ENCODE results near the gene TBL1X. TPM values are rescaled to one million over a fixed set of nuclear protein-coding genes. Genes with fewer than 3 reads are reported as not detected.

The TBL1X gene
- total RNA-seq, 1 experiment from 2014 or later = 15.0 TPM

DNA sequence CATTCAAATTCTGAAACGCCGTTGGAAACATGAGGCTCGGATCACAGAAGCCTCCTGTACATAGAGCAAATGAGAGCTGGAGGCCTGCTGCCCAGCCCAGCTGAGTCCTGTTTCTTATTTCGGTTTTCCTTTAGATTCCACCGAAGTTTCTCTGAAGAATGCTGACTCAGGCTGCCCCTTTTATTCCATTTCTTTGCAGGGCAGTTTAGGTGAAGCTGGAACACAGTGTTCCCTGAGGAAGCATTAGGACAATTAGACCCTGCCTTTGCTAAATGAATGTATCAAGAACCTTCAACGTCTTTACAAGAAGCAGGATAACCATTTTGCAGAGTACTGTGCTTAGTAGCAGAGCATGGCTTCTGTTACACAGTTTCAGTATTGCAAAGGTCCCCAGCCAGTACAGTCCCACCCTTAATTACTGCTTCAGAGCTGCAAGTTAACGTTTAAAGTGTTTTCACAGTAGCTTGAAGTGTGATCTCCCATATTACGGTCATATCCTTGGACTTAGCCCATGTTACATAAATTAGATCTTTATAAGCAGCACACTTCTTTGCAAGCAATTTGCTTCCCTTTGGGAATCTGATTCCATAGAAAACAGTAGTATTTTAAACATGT lies 117.0 kb downstream of the TBL1X start:
- Mint-ChIP-seq H3K27ac (ENCODE audit: low read depth, unreplicated experiment) (no peak overlapping the region), H3K4me1 (ENCODE audit: insufficient read depth, unreplicated experiment) (no peaks in the 10 kb centered on the region), H3K27me3 (ENCODE audit: insufficient read depth, unreplicated experiment) (peaks cover 11% of the 10 kb centered on the region), H3K36me3 (ENCODE audit: insufficient read depth, unreplicated experiment) (no peaks in the 10 kb centered on the region), H3K4me3 (ENCODE audit: unreplicated experiment) (no peak overlapping the region), H3K9me3 (ENCODE audit: unreplicated experiment) (no peaks in the 10 kb centered on the region)
- POLR2A ChIA-PET = no interaction called here
- DNase-seq (ENCODE audit: unreplicated experiment) = no peak
- CTCF ChIA-PET = interaction anchor here (0.6 to 0.9 kb wide), 2 partner anchors 141 to 226 kb away, joined by 3 read pairs; no protein-coding TSS in a partner anchor
- intact Hi-C loops (cut with micrococcal nuclease) = no loop called here
- TF ChIP-seq, protein P1, sequence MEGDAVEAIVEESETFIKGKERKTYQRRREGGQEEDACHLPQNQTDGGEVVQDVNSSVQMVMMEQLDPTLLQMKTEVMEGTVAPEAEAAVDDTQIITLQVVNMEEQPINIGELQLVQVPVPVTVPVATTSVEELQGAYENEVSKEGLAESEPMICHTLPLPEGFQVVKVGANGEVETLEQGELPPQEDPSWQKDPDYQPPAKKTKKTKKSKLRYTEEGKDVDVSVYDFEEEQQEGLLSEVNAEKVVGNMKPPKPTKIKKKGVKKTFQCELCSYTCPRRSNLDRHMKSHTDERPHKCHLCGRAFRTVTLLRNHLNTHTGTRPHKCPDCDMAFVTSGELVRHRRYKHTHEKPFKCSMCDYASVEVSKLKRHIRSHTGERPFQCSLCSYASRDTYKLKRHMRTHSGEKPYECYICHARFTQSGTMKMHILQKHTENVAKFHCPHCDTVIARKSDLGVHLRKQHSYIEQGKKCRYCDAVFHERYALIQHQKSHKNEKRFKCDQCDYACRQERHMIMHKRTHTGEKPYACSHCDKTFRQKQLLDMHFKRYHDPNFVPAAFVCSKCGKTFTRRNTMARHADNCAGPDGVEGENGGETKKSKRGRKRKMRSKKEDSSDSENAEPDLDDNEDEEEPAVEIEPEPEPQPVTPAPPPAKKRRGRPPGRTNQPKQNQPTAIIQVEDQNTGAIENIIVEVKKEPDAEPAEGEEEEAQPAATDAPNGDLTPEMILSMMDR (IDR thresholded peaks at IDR 0.05; ENCODE audit: unreplicated experiment) = no peak
- BruUV-seq (replicated peaks) = no TSS peak

DNA sequence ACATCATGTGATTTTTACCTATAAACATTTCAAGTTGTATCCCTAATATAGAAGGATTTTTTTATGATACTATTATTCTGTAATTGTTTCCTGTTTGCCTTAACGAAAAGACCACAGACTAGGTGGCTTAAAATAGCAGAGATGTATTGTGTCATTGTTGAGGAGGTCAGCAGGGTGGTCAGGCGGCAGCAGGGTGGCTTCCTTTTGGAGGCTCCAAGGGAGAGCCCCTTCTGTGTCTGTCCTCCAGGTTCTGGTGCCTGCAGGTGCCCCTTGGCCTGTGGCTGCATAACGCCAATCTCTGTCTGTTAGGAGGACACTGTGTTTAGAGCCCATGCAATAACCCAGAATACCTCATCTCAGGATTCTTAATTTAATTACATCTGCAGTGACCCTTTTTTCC lies 118.1 kb downstream of the TBL1X start:
- intact Hi-C loops (cut with micrococcal nuclease) = no loop called here
- TF ChIP-seq, protein P1 (IDR thresholded peaks at IDR 0.05; ENCODE audit: unreplicated experiment) = no peak
- no peaks in the 10 kb centered on the region for H3K4me1 Mint-ChIP-seq (ENCODE audit: insufficient read depth, unreplicated experiment)
- ChIA-PET CTCF (no interaction called here), POLR2A (no interaction called here)
- H3K36me3 Mint-ChIP-seq (ENCODE audit: insufficient read depth, unreplicated experiment) = no peaks in the 10 kb centered on the region
- peaks cover 11% of the 10 kb centered on the region for H3K27me3 Mint-ChIP-seq (ENCODE audit: insufficient read depth, unreplicated experiment)
- H3K27ac Mint-ChIP-seq (ENCODE audit: low read depth, unreplicated experiment) = no peak overlapping the region
- no peak for DNase-seq (ENCODE audit: unreplicated experiment)
- H3K4me3 Mint-ChIP-seq (ENCODE audit: unreplicated experiment) = no peak overlapping the region
- H3K9me3 Mint-ChIP-seq (ENCODE audit: unreplicated experiment) = no peaks in the 10 kb centered on the region
- no TSS peak for BruUV-seq (replicated peaks)

DNA sequence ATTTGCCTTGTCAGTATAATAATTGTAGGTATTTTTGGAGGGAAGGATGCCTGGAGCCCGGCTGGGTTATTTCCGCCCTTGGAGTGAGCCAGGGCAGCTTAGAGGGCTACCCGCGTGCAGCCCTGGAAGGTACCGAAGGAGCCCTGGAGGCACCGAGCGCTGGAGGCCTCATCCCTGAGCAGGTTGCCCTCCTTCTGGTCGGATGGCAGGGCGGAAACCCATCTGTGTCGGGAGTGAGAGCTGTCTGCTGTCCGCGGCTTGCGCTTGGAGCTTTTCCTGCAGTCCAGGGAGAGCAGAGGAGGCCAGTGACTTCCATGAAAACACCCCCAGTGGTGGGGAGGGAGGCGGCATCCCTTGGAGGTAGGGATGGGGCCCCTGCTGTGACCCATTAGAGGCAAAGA lies 122.1 kb downstream of the TBL1X start:
- DNase-seq (ENCODE audit: unreplicated experiment) = no peak
- ChIA-PET CTCF (interaction anchor here (0.6 kb wide), 1 partner anchor 122 kb away, joined by 3 read pairs; no protein-coding TSS in a partner anchor), POLR2A (no interaction called here)
- H3K9me3 Mint-ChIP-seq (ENCODE audit: unreplicated experiment) = peaks cover 4% of the 10 kb centered on the region
- H3K4me1 Mint-ChIP-seq (ENCODE audit: insufficient read depth, unreplicated experiment) = no peaks in the 10 kb centered on the region
- peaks cover 11% of the 10 kb centered on the region for H3K27me3 Mint-ChIP-seq (ENCODE audit: insufficient read depth, unreplicated experiment)
- no peak overlapping the region for H3K27ac Mint-ChIP-seq (ENCODE audit: low read depth, unreplicated experiment)
- H3K36me3 Mint-ChIP-seq (ENCODE audit: insufficient read depth, unreplicated experiment) = no peaks in the 10 kb centered on the region
- TF ChIP-seq, protein P1 (IDR thresholded peaks at IDR 0.05; ENCODE audit: unreplicated experiment) = no peak
- intact Hi-C loops (cut with micrococcal nuclease) = no loop called here
- no TSS peak for BruUV-seq (replicated peaks)
- H3K4me3 Mint-ChIP-seq (ENCODE audit: unreplicated experiment) = no peak overlapping the region

DNA sequence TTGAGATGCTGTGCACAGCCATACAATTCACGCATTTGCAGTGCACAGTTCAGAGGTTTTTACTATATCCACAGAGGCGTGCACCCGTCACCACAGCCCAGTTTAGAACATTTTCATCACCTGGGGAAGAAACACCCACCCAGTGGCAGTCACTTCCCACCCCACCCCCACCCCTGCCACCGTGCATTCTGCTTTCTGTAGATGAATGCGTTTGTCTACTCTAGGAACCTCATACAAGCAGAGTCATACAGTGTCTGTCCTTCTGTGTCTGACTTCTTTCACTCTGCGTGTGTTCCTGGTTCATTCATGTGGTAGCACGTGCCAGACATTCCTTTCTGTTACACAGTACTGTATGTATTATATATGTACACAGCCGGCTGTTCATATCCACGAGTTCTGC lies 122.8 kb downstream of the TBL1X start:
- peaks cover 11% of the 10 kb centered on the region for H3K27me3 Mint-ChIP-seq (ENCODE audit: insufficient read depth, unreplicated experiment)

More for the DNA sequence above, 122.8 kb downstream of the TBL1X start:
- H3K36me3 Mint-ChIP-seq (ENCODE audit: insufficient read depth, unreplicated experiment) = no peaks in the 10 kb centered on the region
- no TSS peak for BruUV-seq (replicated peaks)
- TF ChIP-seq, protein P1 (IDR thresholded peaks at IDR 0.05; ENCODE audit: unreplicated experiment) = no peak
- no peak overlapping the region for H3K27ac Mint-ChIP-seq (ENCODE audit: low read depth, unreplicated experiment)
- no peaks in the 10 kb centered on the region for H3K4me1 Mint-ChIP-seq (ENCODE audit: insufficient read depth, unreplicated experiment)
- H3K9me3 Mint-ChIP-seq (ENCODE audit: unreplicated experiment) = peaks cover 10% of the 10 kb centered on the region
- ChIA-PET POLR2A (no interaction called here), CTCF (no interaction called here)
- no peak overlapping the region for H3K4me3 Mint-ChIP-seq (ENCODE audit: unreplicated experiment)
- DNase-seq (ENCODE audit: unreplicated experiment) = no peak
- intact Hi-C loops (cut with micrococcal nuclease) = no loop called here
